Smooth muscle cell (in vitro differentiated cells): Measurements from ENCODE around the gene VRK1. TPM values are rescaled to one million over a fixed set of nuclear protein-coding genes. Genes with fewer than 3 reads are reported as not detected.

ENCODE experiments used
- DNase-seq: peaks from one replicate; lab custom pipeline; 2025; ENCODE audit not compliant: unreplicated experiment; lab: John Stamatoyannopoulos, UW
- H2AFZ ChIP-seq: fragments of 200-600 bp; sonication (generic); 2 replicates; pipeline ENCODE4 v1.6.0; 2016; ENCODE audit warnings: antibody characterized with exemption, low read depth, mild to moderate bottlenecking
- H3F3A ChIP-seq: fragments of 200-600 bp; sonication (generic); 2 replicates; pipeline ENCODE4 v1.6.0; 2017; ENCODE audit warnings: antibody characterized with exemption, low read depth
- H3K27ac ChIP-seq: fragments of 200-600 bp; sonication (generic); 2 replicates; pipeline ENCODE4 v1.5.1; 2016; ENCODE audit warnings: low read depth, mild to moderate bottlenecking
- H3K27me3 ChIP-seq: fragments of 200-600 bp; sonication (generic); 2 replicates; pipeline ENCODE4 v1.6.1; 2016; ENCODE audit warnings: low read depth, mild to moderate bottlenecking
- H3K36me3 ChIP-seq: fragments of 200-600 bp; sonication (generic); 2 replicates; pipeline ENCODE4 v1.5.1; 2016; ENCODE audit warnings: low read depth
- H3K4me1 ChIP-seq: fragments of 200-600 bp; sonication (generic); 2 replicates; pipeline ENCODE4 v1.5.1; 2016; ENCODE audit warnings: low read depth
- H3K4me2 ChIP-seq: fragments of 200-600 bp; sonication (generic); 2 replicates; pipeline ENCODE4 v1.6.0; 2016; ENCODE audit warnings: mild to moderate bottlenecking
- H3K4me3 ChIP-seq: fragments of 200-600 bp; sonication (generic); 2 replicates; pipeline ENCODE4 v1.5.1; 2016; ENCODE audit warnings: mild to moderate bottlenecking
- H3K79me2 ChIP-seq: fragments of 200-600 bp; sonication (generic); 2 replicates; pipeline ENCODE4 v1.6.0; 2016; ENCODE audit warnings: low read depth, mild to moderate bottlenecking
- H3K9ac ChIP-seq: fragments of 200-600 bp; sonication (generic); 2 replicates; pipeline ENCODE4 v1.6.0; 2016; ENCODE audit warnings: low read depth
- H3K9me3 ChIP-seq: fragments of 200-600 bp; sonication (generic); replicated peaks from 2 replicates; pipeline ENCODE4 v1.5.1; 2016; ENCODE audit warnings: low read depth
- H4K20me1 ChIP-seq: fragments of 200-600 bp; sonication (generic); 2 replicates; pipeline ENCODE4 v1.6.0; 2016; ENCODE audit warnings: low read depth
- WGBS: methylation state at CpG from one replicate; pipeline ENCODE4 v1.1.7; 2016; ENCODE audit warnings: low lambda C conversion rate; 5-methylcytosine and 5-hydroxymethylcytosine counted together
- polyA plus RNA-seq: library from polyadenylated mRNA; unstranded; fragments of >200 nt; fragmentation: Nextera tagmentation; extraction: Ambion mirVana; gene quantifications from 2 replicates; pipeline ENCODE4 v1.2.1, GENCODE V29; 2016
- total RNA-seq: library from RNA; depleted of rRNA; stranded (reverse); fragments of >200 nt; gene quantifications from 2 replicates; pipeline ENCODE4 v1.2.3, GENCODE V29; 2014
- TF ChIP-seq, protein P1 (sequence below): fragments of 200-600 bp; sonication (generic); IDR thresholded peaks from 2 replicates; pipeline ENCODE4 v1.5.1; 2017; ENCODE audit warnings: borderline replicate concordance, mild to moderate bottlenecking, antibody characterized with exemption; ENCODE audit not compliant: insufficient read depth, poor library complexity, severe bottlenecking

VRK1 gene
- total and polyA plus RNA-seq, 2 experiments from 2014 or later = 13.7 to 13.9 TPM

DNA sequence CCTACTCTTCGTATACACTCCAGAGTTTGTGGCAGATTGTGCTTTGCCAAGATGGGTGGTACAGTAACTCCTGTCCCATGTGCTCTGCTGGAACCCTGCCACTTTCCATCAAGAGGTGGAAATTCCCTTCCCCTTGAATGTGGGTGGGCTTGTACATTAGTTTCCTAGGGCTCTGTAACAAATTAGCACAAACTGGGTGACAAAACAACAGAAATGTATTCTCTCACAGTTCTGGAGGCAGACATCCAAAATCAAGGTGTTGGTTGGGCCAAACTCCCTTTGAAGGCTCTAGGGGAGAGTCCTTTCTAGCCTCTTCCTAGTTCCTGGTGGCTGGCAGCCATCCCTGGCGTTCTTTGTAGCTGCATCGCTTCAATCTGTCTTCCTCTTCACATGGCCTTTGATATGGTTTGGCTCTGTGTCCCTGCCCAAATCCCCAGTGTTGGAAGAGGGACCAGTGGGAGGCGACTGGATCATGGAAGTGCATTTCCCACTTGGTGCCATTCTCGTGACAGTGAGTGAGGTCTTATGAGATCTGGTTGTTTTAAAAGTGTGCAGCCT, 117.5 kb downstream of the VRK1 start:
- no peaks in the 10 kb centered on the region for H3K36me3 ChIP-seq
- no peaks in the 10 kb centered on the region for H3K79me2 ChIP-seq
- WGBS = 90% methylated on average over 5 of the region's 5 CpGs
- no peak overlapping the region for H3K4me3 ChIP-seq
- no peaks in the 10 kb centered on the region for H3K9me3 ChIP-seq
- no peak overlapping the region for H3K27ac ChIP-seq
- no peak overlapping the region for H2AFZ ChIP-seq
- H4K20me1 ChIP-seq = no peaks in the 10 kb centered on the region
- no peaks in the 10 kb centered on the region for H3K27me3 ChIP-seq
- TF ChIP-seq, protein P1, sequence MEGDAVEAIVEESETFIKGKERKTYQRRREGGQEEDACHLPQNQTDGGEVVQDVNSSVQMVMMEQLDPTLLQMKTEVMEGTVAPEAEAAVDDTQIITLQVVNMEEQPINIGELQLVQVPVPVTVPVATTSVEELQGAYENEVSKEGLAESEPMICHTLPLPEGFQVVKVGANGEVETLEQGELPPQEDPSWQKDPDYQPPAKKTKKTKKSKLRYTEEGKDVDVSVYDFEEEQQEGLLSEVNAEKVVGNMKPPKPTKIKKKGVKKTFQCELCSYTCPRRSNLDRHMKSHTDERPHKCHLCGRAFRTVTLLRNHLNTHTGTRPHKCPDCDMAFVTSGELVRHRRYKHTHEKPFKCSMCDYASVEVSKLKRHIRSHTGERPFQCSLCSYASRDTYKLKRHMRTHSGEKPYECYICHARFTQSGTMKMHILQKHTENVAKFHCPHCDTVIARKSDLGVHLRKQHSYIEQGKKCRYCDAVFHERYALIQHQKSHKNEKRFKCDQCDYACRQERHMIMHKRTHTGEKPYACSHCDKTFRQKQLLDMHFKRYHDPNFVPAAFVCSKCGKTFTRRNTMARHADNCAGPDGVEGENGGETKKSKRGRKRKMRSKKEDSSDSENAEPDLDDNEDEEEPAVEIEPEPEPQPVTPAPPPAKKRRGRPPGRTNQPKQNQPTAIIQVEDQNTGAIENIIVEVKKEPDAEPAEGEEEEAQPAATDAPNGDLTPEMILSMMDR = no peak
- H3K4me2 ChIP-seq = no peak overlapping the region
- no peaks in the 10 kb centered on the region for H3F3A ChIP-seq
- no peaks in the 10 kb centered on the region for H3K4me1 ChIP-seq
- no peak overlapping the region for H3K9ac ChIP-seq
- no peak for DNase-seq

DNA sequence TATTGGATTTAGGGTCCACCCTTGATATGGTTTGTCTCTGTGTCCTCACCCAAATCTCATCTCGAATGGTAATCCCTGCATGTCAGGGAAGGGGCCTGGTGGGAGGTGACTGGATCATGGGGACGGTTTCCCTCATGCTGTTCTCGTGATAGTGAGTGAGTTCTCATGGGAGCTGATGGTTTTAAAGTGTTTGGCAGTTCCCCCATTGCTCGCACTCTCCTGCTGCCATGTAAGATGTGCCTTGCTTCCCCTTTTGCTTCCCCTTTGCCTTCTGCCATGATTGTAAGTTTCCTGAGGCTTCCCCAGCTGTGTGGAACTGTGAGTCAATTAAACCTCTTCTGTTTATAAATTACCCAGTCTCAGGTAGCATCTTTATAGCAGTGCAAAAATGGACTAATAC, 118.3 kb downstream of the VRK1 start:
- Histone ChIP-seq H3K4me2 (no peak overlapping the region), H3K79me2 (no peaks in the 10 kb centered on the region), H3K4me1 (no peaks in the 10 kb centered on the region), H3K36me3 (no peaks in the 10 kb centered on the region), H3K27ac (no peak overlapping the region), H3F3A (no peaks in the 10 kb centered on the region), H3K4me3 (no peak overlapping the region), H4K20me1 (no peaks in the 10 kb centered on the region), H3K9ac (no peak overlapping the region), H3K27me3 (no peaks in the 10 kb centered on the region), H3K9me3 (no peaks in the 10 kb centered on the region), H2AFZ (no peak overlapping the region)
- TF ChIP-seq, protein P1 = no peak
- DNase-seq = no peak
- 96% methylated on average over 4 of the region's 4 CpGs for WGBS

DNA sequence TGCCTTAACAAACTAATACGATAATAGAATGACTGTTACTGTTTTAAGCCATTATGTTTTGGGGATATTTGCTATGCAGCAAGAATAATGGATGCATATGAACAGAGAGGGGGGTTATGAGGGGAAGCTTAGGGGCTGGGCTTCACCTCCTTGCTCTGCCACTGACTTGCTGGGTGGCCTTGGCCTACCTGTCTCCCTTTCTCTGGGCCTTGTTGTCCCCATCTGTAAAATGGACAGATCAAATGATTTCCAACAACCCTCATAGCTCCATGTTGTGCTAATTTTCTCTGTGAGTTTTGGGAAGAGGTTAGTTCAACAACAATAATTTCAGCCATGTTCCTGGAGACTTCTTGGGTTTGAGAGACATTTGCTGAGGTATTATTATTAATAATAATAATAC, 119.6 kb downstream of the VRK1 start:
- H3K9ac ChIP-seq = no peak overlapping the region
- no peaks in the 10 kb centered on the region for H3K27me3 ChIP-seq
- H3K4me2 ChIP-seq = no peak overlapping the region
- WGBS = 100% methylated on average over 1 of the region's 1 CpG
- no peak overlapping the region for H3K27ac ChIP-seq
- TF ChIP-seq, protein P1 = no peak
- no peaks in the 10 kb centered on the region for H3K79me2 ChIP-seq
- no peaks in the 10 kb centered on the region for H4K20me1 ChIP-seq
- H3K4me3 ChIP-seq = no peak overlapping the region
- no peaks in the 10 kb centered on the region for H3K4me1 ChIP-seq
- no peak for DNase-seq
- no peak overlapping the region for H2AFZ ChIP-seq
- H3K36me3 ChIP-seq = no peaks in the 10 kb centered on the region
- H3F3A ChIP-seq = no peaks in the 10 kb centered on the region
- H3K9me3 ChIP-seq = no peaks in the 10 kb centered on the region

DNA sequence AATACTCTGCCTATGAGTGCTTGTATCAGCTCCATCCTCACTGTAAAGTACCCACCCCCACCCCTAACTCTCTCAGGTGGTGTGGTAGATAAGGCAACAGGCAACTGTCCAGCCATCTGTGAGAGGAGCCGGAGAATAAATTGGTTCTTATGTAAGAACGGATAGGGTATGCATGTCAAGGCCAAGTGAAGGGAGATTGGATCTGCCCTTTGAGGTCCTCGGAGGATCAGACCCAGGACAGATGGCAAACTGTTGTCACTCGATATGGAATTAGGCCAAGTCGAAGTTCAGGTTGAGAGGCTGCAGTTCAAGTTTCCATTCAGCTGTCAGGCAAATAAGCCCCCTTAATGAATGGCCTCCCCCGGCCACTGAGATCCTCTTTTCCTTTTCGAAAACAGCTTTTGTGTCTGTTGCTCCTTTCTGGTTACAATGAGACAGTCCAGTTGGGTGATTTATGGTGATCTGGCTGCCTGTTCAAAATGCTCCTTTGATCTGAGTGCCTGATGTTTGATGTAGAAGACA, 120.3 kb downstream of the VRK1 start:
- Histone ChIP-seq H3K36me3 (no peaks in the 10 kb centered on the region), H3K27me3 (no peaks in the 10 kb centered on the region), H3F3A (no peaks in the 10 kb centered on the region), H3K9me3 (no peaks in the 10 kb centered on the region), H4K20me1 (no peaks in the 10 kb centered on the region), H3K4me1 (no peaks in the 10 kb centered on the region), H3K79me2 (no peaks in the 10 kb centered on the region), H3K27ac (no peak overlapping the region), H3K4me3 (no peak overlapping the region), H2AFZ (no peak overlapping the region), H3K9ac (no peak overlapping the region), H3K4me2 (no peak overlapping the region)
- no peak for DNase-seq
- 72% methylated on average over 7 of the region's 7 CpGs for WGBS
- TF ChIP-seq, protein P1 = no peak
